ENCODE data around the gene MSH5.
A peak's percentile ranks its signal among the peaks of the same experiment; 100 is the strongest.
"Not testable (repeated sequence)": the region's sequence is repeated elsewhere in the genome, so short reads cannot be mapped to it uniquely, and the experiment has no call there.

MSH5 gene

GRCh38 chr6:31796993-31797385 lies 57.2 kb downstream of the MSH5 start:
- Histone ChIP-seq H3K9ac (ENCODE audit: low read depth, low read length) (no peak overlapping the region), H3K27ac (ENCODE audit: low read depth, low read length) (no peak overlapping the region), H3K4me3 (ENCODE audit: low read length) (no peak overlapping the region), H3K9me3 (ENCODE audit: insufficient read depth, low read depth, low read length) (no peaks in the 10 kb centered on the region), H3K4me1 (ENCODE audit: insufficient read depth, low read length) (0 out of 2 replicates have a peak, but pooled peaks cover 5% of the 10 kb centered on the region), H3K27me3 (ENCODE audit: insufficient read depth, low read length) (no peaks in the 10 kb centered on the region), H3K36me3 (ENCODE audit: insufficient read depth, low read length) (peaks cover 49% of the 10 kb centered on the region)
- 98% methylated on average over 2 of the region's 2 CpGs for WGBS

DNA sequence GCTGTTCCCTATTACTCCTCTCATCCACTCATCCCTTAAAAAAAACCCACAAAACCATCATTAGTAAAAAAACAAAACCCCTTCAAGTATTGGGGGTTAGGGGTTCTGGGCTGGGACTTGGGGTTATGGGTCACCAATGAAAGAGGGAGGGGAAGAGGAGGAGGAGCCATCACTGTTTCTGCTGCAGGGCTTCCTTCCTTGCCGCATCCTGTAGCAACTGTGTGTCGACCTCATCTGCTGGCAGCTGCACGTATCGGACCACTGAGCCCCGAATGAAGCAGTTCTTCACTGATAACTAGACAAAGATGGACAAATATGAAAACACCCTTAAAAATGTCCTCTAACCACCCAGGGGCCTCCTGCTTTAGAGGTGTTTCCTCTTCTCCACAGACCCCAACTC lies 57.8 kb downstream of the MSH5 start:
- Histone ChIP-seq H3K4me1 (ENCODE audit: insufficient read depth, low read length) (0 out of 2 replicates have a peak, but pooled peaks cover 5% of the 10 kb centered on the region), H3K36me3 (ENCODE audit: insufficient read depth, low read length) (peaks cover 49% of the 10 kb centered on the region), H3K4me3 (ENCODE audit: low read length) (no peak overlapping the region), H3K27ac (ENCODE audit: low read depth, low read length) (no peak overlapping the region), H3K9me3 (ENCODE audit: insufficient read depth, low read depth, low read length) (no peaks in the 10 kb centered on the region), H3K9ac (ENCODE audit: low read depth, low read length) (no peak overlapping the region), H3K27me3 (ENCODE audit: insufficient read depth, low read length) (no peaks in the 10 kb centered on the region)
- 92% methylated on average over 5 of the region's 5 CpGs for WGBS

DNA sequence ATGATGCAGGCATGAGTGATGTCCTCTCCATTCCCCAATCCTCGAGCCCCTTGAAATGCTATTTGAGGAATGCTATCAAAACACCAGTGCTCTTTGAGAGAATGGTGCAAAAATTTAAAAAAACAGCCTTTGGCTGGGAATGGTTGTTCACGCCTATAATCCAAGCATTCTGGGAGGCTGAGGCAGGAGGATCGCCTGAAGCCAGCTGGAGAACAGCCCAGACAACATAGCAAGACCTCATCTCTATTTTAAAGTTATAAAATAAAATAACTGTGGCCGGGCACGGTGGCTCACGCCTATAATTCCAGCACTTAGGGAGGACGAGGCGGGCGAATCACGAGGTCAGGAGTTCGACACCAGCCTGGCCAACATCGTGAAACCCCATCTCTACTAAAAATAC lies 60.0 kb downstream of the MSH5 start:
- Histone ChIP-seq H3K9me3 (ENCODE audit: insufficient read depth, low read depth, low read length) (no peaks in the 10 kb centered on the region), H3K9ac (ENCODE audit: low read depth, low read length) (no peak overlapping the region), H3K27me3 (ENCODE audit: insufficient read depth, low read length) (no peaks in the 10 kb centered on the region), H3K4me3 (ENCODE audit: low read length) (no peak overlapping the region), H3K36me3 (ENCODE audit: insufficient read depth, low read length) (peaks cover 59% of the 10 kb centered on the region), H3K27ac (ENCODE audit: low read depth, low read length) (no peak overlapping the region), H3K4me1 (ENCODE audit: insufficient read depth, low read length) (no peaks in the 10 kb centered on the region)
- 97% methylated on average over 11 of the region's 12 CpGs for WGBS

GRCh38 chr6:31801031-31801927 lies 61.5 kb downstream of the MSH5 start:
- not testable (repeated sequence) for H3K27me3 ChIP-seq (ENCODE audit: insufficient read depth, low read length); H3K4me3 ChIP-seq (ENCODE audit: low read length); H3K4me1 ChIP-seq (ENCODE audit: insufficient read depth, low read length); H3K27ac ChIP-seq (ENCODE audit: low read depth, low read length); H3K9me3 ChIP-seq (ENCODE audit: insufficient read depth, low read depth, low read length); H3K9ac ChIP-seq (ENCODE audit: low read depth, low read length)
- WGBS, result 94% methylated on average over 7 of the region's 8 CpGs
- H3K36me3 ChIP-seq (ENCODE audit: insufficient read depth, low read length), result peaks cover 59% of the 10 kb centered on the region

DNA sequence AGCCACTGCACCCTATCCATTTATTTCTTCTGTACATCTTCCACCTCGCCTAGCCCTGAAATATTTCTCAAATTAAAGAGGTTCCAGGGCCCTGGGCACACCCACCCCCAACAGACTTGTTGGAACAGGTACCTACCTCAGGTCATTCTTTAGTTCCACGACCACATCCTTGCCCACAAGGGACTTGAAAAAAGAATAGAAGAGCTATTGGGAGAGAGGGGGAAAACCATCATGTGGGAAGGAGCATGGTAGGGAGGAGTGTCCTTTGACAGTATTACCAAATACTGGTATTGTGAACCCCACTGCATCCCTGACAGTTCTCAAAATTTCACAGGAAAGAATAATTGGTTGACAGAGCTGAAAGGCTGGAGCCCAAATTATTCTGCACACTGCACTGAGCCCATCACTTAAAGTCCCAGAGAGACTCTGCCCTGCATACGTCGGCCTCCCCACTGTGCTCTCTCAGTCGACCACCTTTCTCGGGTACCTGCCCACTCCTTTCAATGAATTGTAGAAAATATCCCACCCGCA lies 66.2 kb downstream of the MSH5 start:
- Histone ChIP-seq H3K27me3 (ENCODE audit: insufficient read depth, low read length) (no peaks in the 10 kb centered on the region), H3K9me3 (ENCODE audit: insufficient read depth, low read depth, low read length) (no peaks in the 10 kb centered on the region), H3K9ac (ENCODE audit: low read depth, low read length) (peak overlapping the region; percentile 95), H3K4me1 (ENCODE audit: insufficient read depth, low read length) (peaks cover 6% of the 10 kb centered on the region; the same call in 1 of the 2 replicates), H3K36me3 (ENCODE audit: insufficient read depth, low read length) (peaks cover 34% of the 10 kb centered on the region), H3K4me3 (ENCODE audit: low read length) (peak overlapping the region; percentile 94), H3K27ac (ENCODE audit: low read depth, low read length) (peak overlapping the region; percentile 98)
- 23% methylated on average over 7 of the region's 7 CpGs for WGBS

DNA sequence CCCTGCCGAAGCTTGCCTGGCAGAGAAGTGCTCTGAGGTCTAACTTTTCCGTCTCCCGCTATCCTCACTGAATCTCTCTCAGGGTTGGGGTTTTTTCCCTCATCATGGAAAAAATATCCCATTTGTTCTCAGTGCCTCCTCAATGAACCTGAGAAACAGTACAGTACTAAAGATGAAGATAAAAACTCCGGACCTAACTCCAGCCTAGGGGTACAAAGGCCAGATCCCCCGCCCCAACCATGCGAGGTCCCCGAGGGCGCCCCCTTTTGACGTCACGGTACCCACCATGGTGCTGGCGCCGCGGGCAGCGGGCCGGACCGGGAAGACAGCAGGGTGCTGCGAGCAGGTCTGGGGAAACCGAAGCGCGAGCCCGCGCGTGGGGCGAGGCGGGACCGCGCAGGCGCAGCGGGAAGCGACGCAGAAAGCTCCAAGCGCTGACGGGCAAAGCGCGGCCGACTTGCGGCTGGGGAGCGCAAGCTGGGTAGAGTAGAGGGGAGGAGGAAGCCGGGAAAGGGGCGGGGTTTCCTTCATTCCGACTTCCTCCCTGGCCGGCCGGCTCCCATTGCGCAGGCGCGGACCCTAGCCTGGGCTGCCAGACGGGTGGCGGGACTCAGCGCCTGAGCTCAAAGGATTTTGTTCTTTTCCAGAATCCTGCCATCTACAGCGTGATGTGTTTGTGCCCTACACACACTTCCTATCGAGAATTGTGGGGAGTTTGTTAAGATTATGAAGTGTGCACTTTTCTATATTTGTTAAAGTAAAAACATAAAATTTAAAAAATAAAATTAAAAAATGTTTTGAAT lies 66.9 kb downstream of the MSH5 start, which contains the start of gene LSM2:
TSS of gene LSM2 (minus strand) at position 497 of the 803 bp plus-strand sequence. CDS start at position 288, 209 bp downstream.
- peaks cover 27% of the 10 kb centered on the region for H3K36me3 ChIP-seq (ENCODE audit: insufficient read depth, low read length)
- peak within 1 kb of the TSS; percentile 94 for H3K4me3 ChIP-seq (ENCODE audit: low read length)
- H3K9ac ChIP-seq (ENCODE audit: low read depth, low read length), result peak within 1 kb of the TSS; percentile 95
- no peaks in the 10 kb centered on the region for H3K9me3 ChIP-seq (ENCODE audit: insufficient read depth, low read depth, low read length)
- H3K4me1 ChIP-seq (ENCODE audit: insufficient read depth, low read length), result peaks cover 6% of the 10 kb centered on the region; the same call in 1 of the 2 replicates
- H3K27ac ChIP-seq (ENCODE audit: low read depth, low read length), result peak within 1 kb of the TSS; percentile 98
- no peaks in the 10 kb centered on the region for H3K27me3 ChIP-seq (ENCODE audit: insufficient read depth, low read length)
- WGBS, result under 1% methylated on average over 49 of the region's 51 CpGs

DNA sequence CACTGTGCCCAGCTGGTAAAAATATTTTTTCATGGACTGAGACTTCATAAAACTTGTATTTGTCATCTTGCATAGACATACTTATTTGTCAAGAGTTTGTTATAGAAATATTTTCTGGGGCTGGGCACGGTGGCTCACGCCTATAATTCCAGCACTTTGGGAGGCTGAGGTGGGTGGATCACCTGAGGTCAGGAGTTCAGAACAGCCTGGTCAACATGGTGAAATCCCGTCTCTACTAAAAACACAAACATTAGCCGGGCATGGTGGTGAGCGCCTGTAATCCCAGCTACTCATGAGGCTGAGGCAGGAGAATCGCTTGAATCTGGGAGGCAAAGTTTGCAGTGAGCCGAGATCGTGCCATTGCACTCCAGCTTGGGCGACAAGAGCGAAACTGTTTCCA lies 68.8 kb downstream of the MSH5 start:
- not testable (repeated sequence) for H3K27ac ChIP-seq (ENCODE audit: low read depth, low read length); H3K4me1 ChIP-seq (ENCODE audit: insufficient read depth, low read length); H3K36me3 ChIP-seq (ENCODE audit: insufficient read depth, low read length); H3K9ac ChIP-seq (ENCODE audit: low read depth, low read length); H3K27me3 ChIP-seq (ENCODE audit: insufficient read depth, low read length); H3K9me3 ChIP-seq (ENCODE audit: insufficient read depth, low read depth, low read length); H3K4me3 ChIP-seq (ENCODE audit: low read length)
- 90% methylated on average over 8 of the region's 10 CpGs for WGBS

GRCh38 chr6:31811645-31812044 lies 71.8 kb downstream of the MSH5 start:
- H3K27ac ChIP-seq (ENCODE audit: low read depth, low read length), result no peak overlapping the region
- H3K4me1 ChIP-seq (ENCODE audit: insufficient read depth, low read length), result peaks cover 3% of the 10 kb centered on the region; the same call in 1 of the 2 replicates
- no peaks in the 10 kb centered on the region for H3K9me3 ChIP-seq (ENCODE audit: insufficient read depth, low read depth, low read length)
- 95% methylated on average over 12 of the region's 12 CpGs for WGBS
- no peaks in the 10 kb centered on the region for H3K36me3 ChIP-seq (ENCODE audit: insufficient read depth, low read length)
- H3K9ac ChIP-seq (ENCODE audit: low read depth, low read length), result no peak overlapping the region
- no peaks in the 10 kb centered on the region for H3K27me3 ChIP-seq (ENCODE audit: insufficient read depth, low read length)
- no peak overlapping the region for H3K4me3 ChIP-seq (ENCODE audit: low read length)

All from HUES64 (cell line).